ENCODE data around the gene NDUFS6. TPM values are rescaled to one million over a fixed set of nuclear protein-coding genes. Genes with fewer than 3 reads are reported as not detected.
A peak's percentile ranks its signal among the peaks of the same experiment; 100 is the strongest.

The NDUFS6 gene
- polyA plus RNA-seq, 2 of the 4 experiments (the other 2 are of a cell fraction): 76.0 to 192 TPM

DNA sequence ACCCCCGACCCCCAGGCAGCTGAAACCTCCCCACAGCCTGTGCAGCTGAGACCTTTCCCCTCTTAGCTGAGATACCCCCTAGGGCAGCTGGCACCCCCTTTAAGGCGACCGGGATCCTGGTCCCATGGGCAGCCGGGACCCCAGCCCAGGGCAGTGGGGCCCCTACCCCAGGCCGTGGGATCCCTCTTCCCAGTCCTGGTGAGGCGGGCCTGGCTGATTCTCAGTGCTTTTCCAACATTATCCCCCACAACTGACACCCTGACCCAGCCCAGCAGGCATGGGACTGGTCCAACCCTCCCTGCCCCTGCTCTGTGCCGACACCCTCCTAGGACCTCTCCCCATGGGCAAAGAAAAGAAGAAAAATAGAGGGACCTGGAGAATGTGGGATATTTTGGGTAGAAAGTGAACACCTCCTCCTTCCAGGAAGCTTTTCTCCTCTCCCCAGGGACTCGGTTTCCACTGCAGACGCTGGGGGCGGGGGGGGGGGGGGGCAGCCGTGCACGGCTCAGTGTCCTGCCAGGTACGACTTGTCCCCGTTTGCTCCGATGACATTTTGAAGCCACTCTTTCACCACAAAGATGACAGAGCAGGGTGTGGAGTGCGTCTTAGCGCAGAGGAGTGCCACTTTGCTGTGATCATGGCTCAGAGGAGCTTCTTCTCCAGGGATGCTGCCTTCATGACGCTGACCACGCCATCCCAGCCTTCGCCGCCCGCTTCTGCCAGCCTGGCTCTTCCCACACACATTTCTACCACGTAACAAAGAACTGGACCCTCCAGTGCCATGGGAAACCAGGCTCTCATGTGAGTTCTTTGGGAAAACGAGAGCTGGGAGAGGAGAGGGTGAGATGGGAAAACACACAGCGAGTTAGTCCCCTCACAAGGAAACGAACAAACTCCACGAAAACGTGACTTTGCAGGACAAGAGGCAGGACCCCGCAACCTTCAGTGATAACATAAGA lies 49.1 kb upstream of the NDUFS6 start:
- H3K27ac ChIP-seq: no peak overlapping the region
- H3K4me3 ChIP-seq: no peak overlapping the region
- ChIA-PET CTCF (interaction anchor here (0.9 to 1.5 kb wide), 4 partner anchors 11 to 21 kb away, joined by 3 to 6 read pairs (median 4); no protein-coding TSS in a partner anchor), POLR2A (no interaction called here)
- H3K4me1 ChIP-seq: no peaks in the 10 kb centered on the region
- no peak for DNase-seq (ENCODE audit: low read depth in 1 of 2, low spot score in 1 of 2)
- ATAC-seq: 0 out of 6 replicates have a peak, but pooled peaks of 1 of the 2 experiments have one; percentile 14
- TF ChIP-seq FOSL2 (IDR thresholded peaks at IDR 0.05) (no peak), FOSL2 (CRISPR knock-in tag; IDR thresholded peaks at IDR 0.05) (no peak), RFX5 (IDR thresholded peaks at IDR 0.05) (no peak), CHD4 (IDR thresholded peaks at IDR 0.05; ENCODE audit: borderline replicate concordance) (no peak), JUNB (IDR thresholded peaks at IDR 0.05) (no peak), RNF2 (IDR thresholded peaks at IDR 0.05; ENCODE audit: borderline replicate concordance, low read depth) (no peak), RARB (CRISPR knock-in tag; IDR thresholded peaks at IDR 0.05) (no peak), KDM1A (IDR thresholded peaks at IDR 0.05; ENCODE audit: low read depth) (no peak), HOXB13 (CRISPR knock-in tag; IDR thresholded peaks at IDR 0.05; ENCODE audit: low read depth) (no peak), EHF (CRISPR knock-in tag; IDR thresholded peaks at IDR 0.05) (no peak), RCOR1 (IDR thresholded peaks at IDR 0.05; ENCODE audit: low read depth, low read length) (no peak)
- TF ChIP-seq, protein P1, sequence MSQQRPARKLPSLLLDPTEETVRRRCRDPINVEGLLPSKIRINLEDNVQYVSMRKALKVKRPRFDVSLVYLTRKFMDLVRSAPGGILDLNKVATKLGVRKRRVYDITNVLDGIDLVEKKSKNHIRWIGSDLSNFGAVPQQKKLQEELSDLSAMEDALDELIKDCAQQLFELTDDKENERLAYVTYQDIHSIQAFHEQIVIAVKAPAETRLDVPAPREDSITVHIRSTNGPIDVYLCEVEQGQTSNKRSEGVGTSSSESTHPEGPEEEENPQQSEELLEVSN (IDR thresholded peaks at IDR 0.05; ENCODE audit: borderline replicate concordance, low read depth): no peak
- TF ChIP-seq, protein P2, sequence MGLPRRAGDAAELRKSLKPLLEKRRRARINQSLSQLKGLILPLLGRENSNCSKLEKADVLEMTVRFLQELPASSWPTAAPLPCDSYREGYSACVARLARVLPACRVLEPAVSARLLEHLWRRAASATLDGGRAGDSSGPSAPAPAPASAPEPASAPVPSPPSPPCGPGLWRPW (IDR thresholded peaks at IDR 0.05): no peak
- WGBS (ENCODE audit: missing lambda C conversion rate): 1% methylated on average over 23 of the region's 29 CpGs
- FAIRE-seq: no peak
- H3K4me2 ChIP-seq: no peak overlapping the region; the same call in 2 of the 3 replicates
- H3K9me3 ChIP-seq: no peaks in the 10 kb centered on the region

DNA sequence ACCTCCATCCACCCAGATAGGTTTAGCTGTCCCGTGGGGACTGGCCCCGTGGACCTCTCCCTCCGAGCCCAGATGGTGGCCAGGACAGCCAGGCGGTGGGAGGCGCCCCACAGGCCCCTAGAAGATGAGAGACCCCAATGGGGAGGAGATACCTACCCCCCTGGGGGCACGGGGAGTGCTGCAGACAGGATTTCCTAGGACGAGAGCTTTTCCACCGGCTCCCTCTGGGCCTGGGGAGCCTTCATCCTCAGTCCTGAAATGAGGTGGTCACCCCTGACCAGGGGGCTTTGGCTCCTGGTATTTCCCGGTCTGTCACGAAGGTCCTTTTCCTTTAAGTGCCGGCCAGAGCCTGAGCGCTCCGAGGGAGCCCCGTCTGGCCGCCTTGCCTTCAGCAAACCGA lies 48.3 kb upstream of the NDUFS6 start:
- no peaks in the 10 kb centered on the region for H3K9me3 ChIP-seq
- CTCF ChIA-PET: interaction anchor here (1.3 to 1.5 kb wide), 2 partner anchors 14 to 20 kb away, joined by 4 to 6 read pairs; no protein-coding TSS in a partner anchor
- TF ChIP-seq HOXB13 (CRISPR knock-in tag; IDR thresholded peaks at IDR 0.05; ENCODE audit: low read depth) (no peak), RAD21 (conservative IDR thresholded peaks at IDR 0.05 in 1 of 2, IDR thresholded peaks at IDR 0.05 in 1 of 2) (no peak), FOSB (CRISPR knock-in tag; IDR thresholded peaks at IDR 0.05) (no peak)
- H3K27ac ChIP-seq: no peak overlapping the region
- H3K4me2 ChIP-seq: no peak overlapping the region
- no peak; a peak in 1 of 6 replicates for ATAC-seq
- 3% methylated on average over 13 of the region's 16 CpGs for WGBS (ENCODE audit: missing lambda C conversion rate)
- no peak overlapping the region for H3K4me3 ChIP-seq
- no peak for FAIRE-seq
- POLR2A ChIA-PET: no interaction called here
- DNase-seq (ENCODE audit: low read depth in 1 of 2, low spot score in 1 of 2): no peak
- no peaks in the 10 kb centered on the region for H3K4me1 ChIP-seq

DNA sequence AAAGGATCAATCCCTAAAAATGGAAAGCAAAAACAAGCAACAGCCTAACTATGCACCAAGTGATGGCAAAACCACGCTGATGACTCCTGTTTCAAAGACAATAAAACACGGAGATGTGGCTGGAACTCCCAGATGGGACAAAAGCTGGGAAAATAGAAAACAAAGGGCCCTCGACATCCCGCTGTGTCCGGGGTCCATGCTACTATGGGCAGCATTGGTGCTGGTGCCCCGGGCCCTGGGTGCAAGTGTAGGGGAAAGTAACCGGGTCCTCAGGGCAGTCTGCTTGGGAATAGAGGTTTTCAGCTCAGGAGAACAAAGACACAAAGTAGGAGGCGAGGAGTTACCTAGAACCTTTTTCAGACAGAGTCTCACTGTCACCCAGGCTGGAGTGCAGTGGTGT lies 47.7 kb upstream of the NDUFS6 start:
- ATAC-seq (no peak), FAIRE-seq (no peak), DNase-seq (ENCODE audit: low read depth in 1 of 2, low spot score in 1 of 2) (no peak)
- CTCF ChIA-PET: interaction anchor here (0.6 to 1.3 kb wide), 2 partner anchors 13 to 492 kb away, joined by 3 to 6 read pairs; no protein-coding TSS in a partner anchor
- WGBS (ENCODE audit: missing lambda C conversion rate): 37% methylated on average over 8 of the region's 8 CpGs
- no peaks in the 10 kb centered on the region for H3K4me1 ChIP-seq
- H3K4me3 ChIP-seq: no peak overlapping the region
- POLR2A ChIA-PET: no interaction called here
- no peak overlapping the region for H3K4me2 ChIP-seq
- TF ChIP-seq TP53 (CRISPR knock-in tag; IDR thresholded peaks at IDR 0.05): no peak
- no peak for TF ChIP-seq POLR2AphosphoS2 (conservative IDR thresholded peaks at IDR 0.05; ENCODE audit: low read length)
- TF ChIP-seq ZSCAN20 (CRISPR knock-in tag; IDR thresholded peaks at IDR 0.05): no peak
- TF ChIP-seq JUNB (IDR thresholded peaks at IDR 0.05): no peak
- TF ChIP-seq TFCP2L1 (CRISPR knock-in tag; IDR thresholded peaks at IDR 0.05): no peak
- TF ChIP-seq RAD21 (conservative IDR thresholded peaks at IDR 0.05 in 1 of 2, IDR thresholded peaks at IDR 0.05 in 1 of 2): no peak
- no peak for TF ChIP-seq NPAS2 (CRISPR knock-in tag; IDR thresholded peaks at IDR 0.05; ENCODE audit: borderline replicate concordance)
- no peak for TF ChIP-seq EHMT2 (IDR thresholded peaks at IDR 0.05; ENCODE audit: low read depth)
- no peak for TF ChIP-seq ZNF302 (CRISPR knock-in tag; IDR thresholded peaks at IDR 0.05)
- TF ChIP-seq KDM5A (IDR thresholded peaks at IDR 0.05): no peak
- no peak for TF ChIP-seq CHD4 (IDR thresholded peaks at IDR 0.05; ENCODE audit: borderline replicate concordance)
- TF ChIP-seq HOXB5 (CRISPR knock-in tag; IDR thresholded peaks at IDR 0.05): no peak
- TF ChIP-seq, protein P3, sequence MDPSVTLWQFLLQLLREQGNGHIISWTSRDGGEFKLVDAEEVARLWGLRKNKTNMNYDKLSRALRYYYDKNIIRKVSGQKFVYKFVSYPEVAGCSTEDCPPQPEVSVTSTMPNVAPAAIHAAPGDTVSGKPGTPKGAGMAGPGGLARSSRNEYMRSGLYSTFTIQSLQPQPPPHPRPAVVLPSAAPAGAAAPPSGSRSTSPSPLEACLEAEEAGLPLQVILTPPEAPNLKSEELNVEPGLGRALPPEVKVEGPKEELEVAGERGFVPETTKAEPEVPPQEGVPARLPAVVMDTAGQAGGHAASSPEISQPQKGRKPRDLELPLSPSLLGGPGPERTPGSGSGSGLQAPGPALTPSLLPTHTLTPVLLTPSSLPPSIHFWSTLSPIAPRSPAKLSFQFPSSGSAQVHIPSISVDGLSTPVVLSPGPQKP (IDR thresholded peaks at IDR 0.05; ENCODE audit: low read depth, low read length): no peak
- no peak for TF ChIP-seq CHD2 (IDR thresholded peaks at IDR 0.05; ENCODE audit: low read length, partially characterized antibody)
- no peaks in the 10 kb centered on the region for H3K9me3 ChIP-seq
- no peak overlapping the region for H3K27ac ChIP-seq

Measured in A549 (cell line).